Esophagus mucosa (tissue), 1 donor: Measurements from ENCODE around the gene CASQ1. TPM values are rescaled to one million over a fixed set of nuclear protein-coding genes. Genes with fewer than 3 reads are reported as not detected.
A peak's percentile ranks its signal among the peaks of the same experiment; 100 is the strongest.

Experiments used
- ATAC-seq: fragments of 200-7000 bp; cut with Tn5 transposase; one replicate; pipeline ENCODE4 v1.9.1; 2020
- total RNA-seq: library from RNA; stranded (reverse); gene quantifications from one replicate; pipeline ENCODE4 v1.2.4, GENCODE V29; 2023
- donor health status: DM: yes; HTN: yes; CAD: no.

Gene CASQ1
- total RNA-seq, 1 donor from 2014 or later = 0.28 TPM

- no peak for ATAC-seq
Observed at GRCh38 chr1:160168609-160169369, 21.6 kb upstream of the CASQ1 start.

GRCh38 chr1:160169553-160170399, 20.6 kb upstream of the CASQ1 start:
- no peak for ATAC-seq

GRCh38 chr1:160171354-160171753, 19.0 kb upstream of the CASQ1 start:
- ATAC-seq = no peak

- no peak for ATAC-seq
Observed at GRCh38 chr1:160171980-160172379, 18.4 kb upstream of the CASQ1 start.

- ATAC-seq = no peak
Observed at GRCh38 chr1:160177231-160177630, 13.1 kb upstream of the CASQ1 start.

- ATAC-seq = no peak
Observed at GRCh38 chr1:160177667-160178066, 12.7 kb upstream of the CASQ1 start.

- ATAC-seq = no peak
Observed at GRCh38 chr1:160178731-160179130, 11.6 kb upstream of the CASQ1 start.

- no peak for ATAC-seq
Observed at GRCh38 chr1:160179336-160179735, 11.0 kb upstream of the CASQ1 start.

- ATAC-seq = no peak
Observed at GRCh38 chr1:160186246-160186645, 4.1 kb upstream of the CASQ1 start.

GRCh38 chr1:160186729-160187128, 3.6 kb upstream of the CASQ1 start:
- no peak for ATAC-seq

GRCh38 chr1:160187407-160187806, 3.0 kb upstream of the CASQ1 start:
- no peak for ATAC-seq

GRCh38 chr1:160188341-160188740, 2.0 kb upstream of the CASQ1 start:
- no peak for ATAC-seq

- ATAC-seq = no peak
Observed at GRCh38 chr1:160191756-160192155, 1.4 kb downstream of the CASQ1 start.

- no peak for ATAC-seq
Observed at GRCh38 chr1:160192234-160192633, 1.9 kb downstream of the CASQ1 start.

- ATAC-seq = peak; percentile 90
Observed at GRCh38 chr1:160193091-160193819, 2.9 kb downstream of the CASQ1 start.

GRCh38 chr1:160193832-160194736, 3.7 kb downstream of the CASQ1 start:
- no peak for ATAC-seq

GRCh38 chr1:160194737-160195059, 4.3 kb downstream of the CASQ1 start:
- ATAC-seq = no peak

- no peak for ATAC-seq
Observed at GRCh38 chr1:160196143-160196542, 5.8 kb downstream of the CASQ1 start.

GRCh38 chr1:160197231-160197630, 6.9 kb downstream of the CASQ1 start:
- no peak for ATAC-seq

- ATAC-seq = no peak
Observed at GRCh38 chr1:160200786-160201185, 10.4 kb downstream of the CASQ1 start.

- no peak for ATAC-seq
Observed at GRCh38 chr1:160204526-160205241, 14.3 kb downstream of the CASQ1 start.
